NCI-H748 (cell line): ENCODE data around the gene CHRNA4.

ENCODE experiments used
- DNase-seq: peaks from one replicate; lab custom pipeline; 2025; ENCODE audit not compliant: unreplicated experiment; lab: John Stamatoyannopoulos, UW

Gene CHRNA4

DNA sequence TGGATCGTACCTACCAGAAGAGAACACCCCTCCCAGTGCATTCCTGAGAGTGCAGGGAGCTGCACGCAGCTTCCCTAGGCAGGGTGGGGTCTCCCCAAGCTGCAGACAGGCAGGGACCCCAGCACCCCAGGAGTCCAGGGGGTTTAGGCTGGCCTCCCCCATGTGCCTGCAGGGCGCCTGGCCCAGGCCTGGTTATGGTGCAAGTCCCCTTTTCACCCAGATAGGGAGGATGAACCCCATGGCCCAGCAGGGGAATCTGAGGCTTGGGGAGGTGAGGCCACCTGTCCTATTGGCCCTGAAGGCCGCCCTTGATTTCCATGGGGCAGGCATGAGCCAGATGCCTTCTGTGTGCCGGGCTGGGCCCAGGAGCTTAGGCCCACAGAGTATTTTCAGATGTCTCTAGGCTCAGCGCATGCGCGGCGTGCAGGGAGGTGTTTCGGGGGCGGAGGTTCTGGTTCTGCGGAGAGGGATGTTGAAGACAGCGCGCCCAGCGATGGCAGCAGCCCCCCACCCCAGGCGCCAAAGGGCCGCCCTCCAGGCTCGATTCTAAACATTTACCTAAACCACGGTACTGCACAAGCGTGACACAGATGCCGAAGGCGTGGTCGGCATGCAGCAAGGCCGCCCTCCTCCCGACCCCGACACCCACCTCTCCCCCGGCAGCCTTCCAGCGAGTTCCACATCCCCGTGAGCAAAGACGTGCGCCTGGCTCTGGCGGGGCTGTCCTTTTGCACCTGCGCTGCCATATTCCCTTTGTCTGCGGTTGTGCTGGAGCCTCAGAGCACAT is 38.8 kb downstream of the CHRNA4 start:
- DNase-seq = no peak

DNA sequence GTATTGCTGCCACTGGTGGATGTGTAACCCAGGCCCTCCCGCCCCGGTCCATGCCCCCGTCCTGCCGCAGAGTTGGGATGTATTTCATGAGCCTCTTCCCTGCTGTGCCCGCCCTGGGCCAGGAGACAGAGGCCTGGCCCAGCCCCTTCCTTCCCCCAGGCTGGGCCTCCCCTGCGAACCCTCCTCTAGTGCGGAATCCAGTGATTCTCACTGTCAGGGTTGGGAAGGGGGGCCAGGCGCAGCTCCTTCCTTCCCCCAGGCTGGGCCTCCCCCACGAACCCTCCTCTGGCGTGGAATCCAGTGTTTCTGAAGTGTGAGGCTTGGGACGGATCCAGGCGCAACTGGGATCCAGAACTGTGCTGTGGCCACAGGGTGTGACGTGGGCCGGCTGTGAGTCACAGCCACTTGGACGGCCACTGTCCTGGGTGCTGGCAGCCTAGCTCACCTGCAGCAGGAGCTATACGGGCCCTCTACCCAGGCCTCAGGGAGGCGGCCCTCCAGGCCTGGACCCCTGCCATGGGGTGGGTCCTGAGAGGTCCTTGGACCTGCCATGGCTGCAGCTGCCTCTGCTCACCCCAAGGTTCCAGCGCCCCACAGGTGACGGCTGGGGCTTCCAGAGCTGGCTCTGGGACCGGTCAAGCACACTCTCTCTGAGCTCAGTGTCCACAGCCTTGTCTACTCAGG is 39.9 kb downstream of the CHRNA4 start:
- no peak for DNase-seq

DNA sequence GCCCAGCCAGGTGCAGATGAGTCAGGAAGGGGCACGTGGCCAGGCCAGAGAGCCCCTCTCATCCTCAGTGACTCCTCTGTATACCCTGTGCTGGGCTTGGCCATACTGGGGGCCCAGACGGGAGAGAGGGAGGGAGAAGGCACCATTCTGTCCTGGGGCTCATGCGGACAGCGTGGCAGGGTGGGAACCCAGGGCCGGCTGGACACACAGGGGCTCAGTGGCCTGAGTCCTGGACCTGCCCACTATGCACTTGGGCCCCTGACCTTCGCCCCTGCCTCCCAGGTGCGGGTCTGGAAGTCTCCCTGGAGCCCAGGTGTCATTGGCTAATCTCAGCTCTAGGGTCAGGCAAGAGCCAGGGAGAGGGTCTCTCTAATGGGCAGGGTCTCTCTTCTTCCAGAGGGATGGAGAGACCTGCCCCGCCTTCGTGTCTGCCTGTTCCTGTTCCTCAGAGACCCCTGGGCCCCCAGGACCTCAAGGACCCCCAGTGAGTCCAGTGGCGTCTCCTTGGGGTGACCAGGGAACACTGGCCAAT is 40.5 kb downstream of the CHRNA4 start:
- DNase-seq = no peak

DNA sequence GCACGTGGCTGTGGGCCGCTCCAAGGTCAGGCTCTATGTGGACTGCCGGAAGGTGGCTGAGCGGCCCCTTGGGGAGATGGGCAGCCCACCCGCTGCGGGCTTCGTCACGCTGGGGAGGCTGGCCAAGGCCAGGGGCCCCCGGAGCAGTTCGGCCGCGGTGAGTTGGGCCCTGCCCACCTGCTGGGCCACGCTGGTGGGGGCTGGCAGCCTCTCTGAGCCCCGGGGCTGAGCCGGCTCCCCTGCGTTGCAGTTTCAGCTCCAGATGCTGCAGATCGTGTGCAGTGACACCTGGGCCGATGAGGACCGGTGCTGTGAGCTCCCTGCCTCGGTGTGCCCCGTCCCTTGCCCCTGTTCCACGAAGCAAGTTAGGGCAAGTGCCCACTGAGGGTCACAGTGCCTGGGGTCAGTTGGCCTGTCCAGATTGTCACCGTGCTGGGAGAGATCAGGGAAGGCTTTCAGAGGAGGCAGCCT is 41.1 kb downstream of the CHRNA4 start:
- DNase-seq = no peak

DNA sequence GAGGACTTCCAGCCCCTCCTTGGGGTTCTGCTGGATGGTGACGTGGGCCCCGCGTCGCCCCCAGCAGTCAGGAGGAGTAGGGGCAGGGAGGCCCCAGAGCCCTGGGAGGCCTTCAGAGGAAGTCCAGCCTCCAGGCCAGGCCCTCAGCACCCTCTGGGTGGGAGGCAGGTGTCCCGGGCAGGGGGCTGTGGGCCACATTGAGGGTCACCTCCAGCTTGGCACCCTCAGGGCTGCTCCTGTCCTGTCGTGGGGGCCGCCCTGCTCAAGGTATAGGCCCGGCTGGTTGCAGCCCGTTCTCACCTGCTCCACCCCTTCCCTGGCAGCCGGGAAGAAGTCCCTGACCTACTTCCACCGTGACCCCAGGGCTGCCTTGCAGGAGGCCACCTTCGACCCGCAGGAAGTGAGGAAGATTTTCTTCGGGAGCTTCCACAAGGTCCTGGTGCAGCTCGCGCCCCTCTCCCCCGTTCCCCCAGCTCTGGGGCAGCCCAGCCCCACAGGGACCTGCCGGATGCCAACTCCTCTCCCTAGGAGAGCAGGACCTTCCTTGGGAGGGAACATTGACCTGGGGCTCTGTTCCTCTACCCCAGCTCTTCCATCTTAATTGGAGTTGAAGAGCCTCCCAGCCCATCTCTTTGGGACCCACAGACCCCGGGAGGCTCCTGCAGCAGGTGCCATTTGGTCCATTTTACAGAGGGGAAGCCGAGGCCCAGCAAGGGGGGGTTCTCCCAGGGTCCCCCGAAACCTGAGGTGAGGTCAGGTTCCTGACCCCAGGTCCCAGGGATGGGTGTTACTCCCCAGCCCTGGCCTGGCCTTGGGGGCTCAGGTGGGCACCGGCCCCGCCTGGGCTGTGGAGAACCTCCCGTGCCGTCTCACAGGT is 41.7 kb downstream of the CHRNA4 start:
- no peak for DNase-seq

DNA sequence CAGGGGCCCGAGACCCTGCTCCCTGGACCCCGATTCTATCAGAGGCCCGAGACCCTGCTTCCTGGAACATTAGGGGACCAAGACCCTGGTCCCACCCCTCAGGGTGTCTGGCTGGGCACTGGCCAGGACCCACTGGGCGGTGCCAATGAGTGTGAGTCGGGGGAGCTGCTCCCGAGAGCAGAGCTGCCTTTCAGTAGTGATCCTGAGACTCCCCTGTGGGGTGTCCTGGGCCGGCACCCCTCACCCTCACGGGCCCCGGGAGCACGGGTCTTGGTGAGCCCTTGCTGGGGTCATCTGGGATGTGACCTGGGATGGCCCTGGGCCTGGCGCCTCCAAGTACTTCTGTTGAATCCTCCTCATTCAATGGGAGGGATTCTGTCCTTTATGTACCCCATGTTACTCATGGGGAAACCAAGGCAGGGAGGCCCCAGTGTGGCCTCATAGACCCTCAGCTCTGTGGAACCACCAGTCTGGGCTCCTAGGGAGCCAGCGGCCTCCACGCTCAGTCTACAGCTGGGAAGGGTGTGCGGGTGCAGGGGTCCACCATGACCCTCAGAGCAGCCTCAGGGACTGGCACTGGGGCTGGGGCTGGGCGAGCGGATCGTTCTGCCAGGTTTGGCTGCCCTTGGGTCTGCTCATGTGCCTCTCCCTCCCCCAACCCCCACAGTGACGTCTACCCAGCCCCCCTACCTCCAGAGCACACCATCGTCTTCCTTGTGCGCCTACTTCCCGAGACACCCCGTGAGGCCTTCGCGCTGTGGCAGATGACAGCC is 42.6 kb downstream of the CHRNA4 start:
- no peak for DNase-seq

DNA sequence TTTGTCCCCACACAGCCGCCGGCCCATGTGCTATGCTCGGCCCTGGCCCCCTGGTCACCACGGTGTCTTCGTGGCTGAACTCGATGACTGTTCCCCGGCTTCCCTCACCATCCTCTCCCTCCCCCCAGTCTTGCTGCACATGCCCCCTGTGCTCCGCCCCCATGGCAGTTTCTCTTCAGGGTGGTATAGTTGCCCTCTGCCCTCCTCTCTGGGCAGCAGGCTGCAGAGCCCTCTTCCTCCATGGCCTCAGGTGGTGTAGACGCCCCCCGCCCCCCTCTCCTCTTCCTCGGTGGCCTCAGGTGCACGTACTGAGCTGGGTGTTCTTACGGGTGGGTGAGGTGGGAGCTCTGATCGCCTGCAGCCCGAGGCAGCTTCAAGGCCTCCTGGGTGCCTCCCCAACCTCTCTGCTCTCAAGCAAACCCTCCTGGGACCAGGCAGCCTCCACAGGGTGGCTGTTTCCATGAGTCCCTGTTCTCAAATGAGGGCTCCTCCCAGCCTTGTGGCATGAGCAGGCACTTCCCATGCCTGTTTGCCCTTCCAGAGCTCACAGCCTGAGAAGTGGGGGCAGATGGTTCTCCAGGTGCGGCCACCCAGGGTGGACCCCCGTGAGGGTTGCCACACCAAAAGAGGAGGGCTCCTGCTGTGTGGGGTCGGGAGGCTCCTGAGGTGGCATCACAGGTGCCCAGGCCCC is 43.4 kb downstream of the CHRNA4 start:
- no peak for DNase-seq

DNA sequence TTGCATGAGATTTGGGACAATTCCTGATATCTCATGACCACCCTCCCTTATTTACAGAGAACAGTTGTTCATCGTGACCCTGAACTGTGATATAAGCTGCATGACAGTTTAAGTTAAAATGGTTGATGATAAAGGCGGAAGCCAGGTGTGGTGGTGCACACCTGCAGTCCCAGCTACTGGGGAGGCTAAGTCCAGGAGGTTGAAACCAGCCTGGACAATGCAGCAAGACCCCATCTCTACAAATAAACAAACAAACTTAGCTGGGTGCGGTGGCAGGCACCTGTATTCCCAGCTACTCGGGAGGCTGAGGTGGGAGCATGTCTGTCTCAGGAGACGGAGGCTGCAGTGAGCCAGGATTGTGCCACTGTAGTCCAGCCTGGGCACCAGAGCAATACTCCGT is 44.1 kb downstream of the CHRNA4 start:
- DNase-seq = no peak

DNA sequence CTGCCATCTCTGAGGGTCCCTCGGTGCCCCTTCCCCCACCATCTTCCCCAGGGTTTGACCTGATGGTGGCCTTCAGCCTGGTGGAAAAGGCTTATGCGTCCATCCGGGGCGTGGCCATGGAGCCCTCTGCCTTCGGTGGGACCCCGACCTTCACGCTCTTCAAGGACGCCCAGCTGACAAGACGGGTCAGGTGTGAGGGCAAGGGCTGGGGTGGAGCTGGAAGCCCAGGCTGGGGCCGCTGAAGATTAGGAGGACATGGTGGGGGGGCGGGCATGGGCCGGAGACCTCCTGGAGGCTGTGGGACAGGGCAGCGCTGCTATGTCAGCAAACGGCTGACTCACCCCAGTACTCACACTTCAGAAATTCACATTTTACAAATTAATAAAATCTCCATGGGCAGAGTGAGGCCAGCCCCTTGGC is 44.6 kb downstream of the CHRNA4 start:
- DNase-seq = no peak

DNA sequence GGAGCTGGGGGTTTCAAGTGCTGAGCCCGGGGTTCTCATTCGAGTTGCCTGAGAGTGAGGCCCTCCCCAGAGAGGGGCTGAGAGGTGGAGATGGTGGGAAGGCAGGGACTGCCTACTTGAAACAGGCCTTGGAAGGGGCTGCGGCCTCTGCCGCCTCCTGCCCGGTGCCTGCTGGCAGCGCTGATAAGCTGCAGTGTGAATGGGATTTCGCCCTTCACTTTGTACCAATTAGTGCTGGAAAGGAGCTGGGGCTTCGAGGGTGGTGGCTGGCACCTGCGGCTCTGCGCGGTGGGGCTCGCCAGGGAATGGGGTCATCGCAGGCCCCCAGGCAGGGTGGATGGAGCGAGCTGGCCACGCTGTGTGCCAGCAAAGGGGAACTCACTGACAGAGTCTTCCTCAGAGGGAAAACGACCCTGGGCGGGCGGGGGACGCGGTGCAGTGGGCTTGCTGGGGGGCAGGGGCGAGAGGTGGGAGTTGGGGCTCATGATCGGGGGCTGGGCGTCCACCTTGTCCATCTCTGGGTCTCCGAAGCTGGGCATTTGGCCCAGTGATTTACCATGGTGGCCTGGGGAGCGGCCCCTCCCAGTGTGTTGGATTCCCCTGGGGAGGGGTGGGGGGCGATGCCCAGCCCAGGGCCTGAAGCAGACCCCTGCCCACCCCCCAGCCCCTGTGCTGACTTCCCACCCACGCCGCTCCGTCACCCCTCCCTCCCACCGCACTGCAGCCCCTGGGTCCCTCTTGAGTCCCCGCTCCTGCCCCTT is 45.2 kb downstream of the CHRNA4 start:
- DNase-seq = no peak

DNA sequence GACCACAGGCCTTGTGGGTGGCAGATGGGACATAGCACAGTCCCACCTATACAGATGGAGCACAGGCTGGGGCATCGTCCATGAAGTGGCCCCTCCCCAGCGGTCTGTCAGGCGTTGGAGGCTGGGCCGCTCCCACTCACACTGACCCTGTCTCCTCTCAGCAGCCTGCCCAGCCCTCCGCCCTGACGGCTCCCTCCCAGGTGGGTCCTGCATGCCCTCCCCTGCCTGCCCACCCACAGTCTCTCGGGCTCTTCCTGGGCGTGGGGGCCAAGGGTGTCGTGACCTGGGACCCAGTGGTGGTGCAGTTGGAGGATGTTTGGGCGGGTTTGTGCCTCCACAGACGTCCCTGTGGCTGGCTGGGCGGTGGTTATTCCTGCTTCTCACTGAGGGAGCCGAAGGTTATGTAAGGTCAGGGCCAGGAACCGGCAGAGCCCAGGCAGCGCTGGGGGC is 45.9 kb downstream of the CHRNA4 start:
- DNase-seq = no peak

DNA sequence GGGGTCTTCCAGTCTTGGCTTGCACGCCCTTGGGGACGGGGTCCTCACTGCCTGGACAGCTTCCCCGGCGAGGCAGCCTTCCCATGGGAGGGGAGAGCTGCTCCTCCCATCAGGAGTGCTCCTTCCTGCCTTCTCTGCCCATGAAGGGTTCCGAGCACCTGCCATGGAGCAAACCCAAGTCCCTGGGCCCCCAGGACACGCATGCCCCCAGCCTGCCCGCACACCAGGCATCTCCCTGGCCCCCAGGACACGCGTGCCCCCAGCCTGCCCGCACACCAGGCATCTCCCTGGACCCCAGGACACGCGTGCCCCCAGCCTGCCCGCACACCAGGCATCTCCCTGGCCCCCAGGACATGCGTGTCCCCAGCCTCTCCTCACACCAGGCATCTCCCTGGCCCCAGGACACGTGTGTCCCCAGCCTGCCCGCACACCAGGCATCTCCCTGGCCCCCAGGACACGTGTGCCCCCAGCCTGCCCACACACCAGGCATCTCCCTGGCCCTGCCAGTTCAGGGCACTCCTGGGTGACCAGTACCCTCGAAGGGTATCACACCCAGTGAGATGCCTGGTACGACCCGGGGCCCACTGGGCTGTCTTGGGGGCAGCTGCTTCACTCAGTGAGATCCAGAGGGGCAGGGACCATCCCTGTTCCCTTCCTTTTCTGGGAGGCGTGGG is 46.4 kb downstream of the CHRNA4 start:
- no peak for DNase-seq

DNA sequence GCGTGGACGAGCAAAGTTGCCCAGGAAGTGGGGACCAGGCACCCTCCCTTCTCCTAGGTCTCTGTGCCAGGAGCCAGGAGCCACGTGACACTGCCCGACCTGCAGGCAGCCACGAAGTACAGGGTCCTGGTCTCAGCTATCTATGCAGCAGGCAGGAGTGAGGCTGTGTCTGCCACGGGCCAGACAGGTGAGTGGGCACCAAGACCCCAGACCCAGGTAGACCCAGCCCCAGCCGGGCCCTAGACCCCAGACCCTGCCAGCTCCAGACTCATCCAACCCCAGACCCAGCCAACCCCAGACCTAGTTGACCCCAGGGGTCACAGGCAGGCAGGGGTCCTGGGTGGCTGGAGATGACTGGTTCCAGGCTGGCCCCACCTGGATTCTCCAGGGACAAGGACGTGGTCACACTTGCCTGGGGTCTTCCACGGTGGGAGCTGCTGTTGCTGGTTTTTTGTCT is 47.1 kb downstream of the CHRNA4 start:
- DNase-seq = no peak

DNA sequence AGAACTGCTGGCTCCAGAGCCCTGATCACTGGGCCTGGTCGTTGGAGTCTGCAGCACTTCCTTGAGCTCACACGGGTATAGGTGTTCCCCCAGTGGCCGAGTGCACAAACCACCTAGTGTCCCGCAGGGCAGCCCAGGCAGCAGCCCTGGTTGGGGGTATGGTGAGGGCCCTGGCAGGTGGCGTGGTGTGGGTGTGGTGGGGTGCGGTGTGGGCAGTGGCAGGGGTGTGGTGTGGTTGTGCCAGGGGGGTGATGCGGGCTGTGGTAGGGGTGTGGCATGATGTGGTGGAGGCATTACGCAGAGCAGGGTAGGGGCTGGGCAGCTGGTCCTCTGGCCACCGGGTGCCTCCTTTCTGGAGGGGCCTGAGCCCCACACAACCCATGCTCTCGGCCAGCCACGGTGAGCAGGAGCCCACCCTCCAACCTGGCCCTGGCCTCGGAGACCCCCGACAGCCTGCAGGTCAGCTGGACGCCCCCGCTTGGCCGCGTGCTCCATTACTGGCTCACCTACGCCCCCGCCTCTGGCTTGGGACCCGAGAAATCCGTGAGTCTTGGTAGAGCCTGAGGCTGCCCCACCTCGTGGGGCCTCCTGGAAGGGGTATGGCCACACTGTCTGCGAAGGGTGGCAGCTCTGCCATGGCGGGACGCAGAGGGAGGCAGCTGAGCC is 47.7 kb downstream of the CHRNA4 start:
- DNase-seq = no peak

DNA sequence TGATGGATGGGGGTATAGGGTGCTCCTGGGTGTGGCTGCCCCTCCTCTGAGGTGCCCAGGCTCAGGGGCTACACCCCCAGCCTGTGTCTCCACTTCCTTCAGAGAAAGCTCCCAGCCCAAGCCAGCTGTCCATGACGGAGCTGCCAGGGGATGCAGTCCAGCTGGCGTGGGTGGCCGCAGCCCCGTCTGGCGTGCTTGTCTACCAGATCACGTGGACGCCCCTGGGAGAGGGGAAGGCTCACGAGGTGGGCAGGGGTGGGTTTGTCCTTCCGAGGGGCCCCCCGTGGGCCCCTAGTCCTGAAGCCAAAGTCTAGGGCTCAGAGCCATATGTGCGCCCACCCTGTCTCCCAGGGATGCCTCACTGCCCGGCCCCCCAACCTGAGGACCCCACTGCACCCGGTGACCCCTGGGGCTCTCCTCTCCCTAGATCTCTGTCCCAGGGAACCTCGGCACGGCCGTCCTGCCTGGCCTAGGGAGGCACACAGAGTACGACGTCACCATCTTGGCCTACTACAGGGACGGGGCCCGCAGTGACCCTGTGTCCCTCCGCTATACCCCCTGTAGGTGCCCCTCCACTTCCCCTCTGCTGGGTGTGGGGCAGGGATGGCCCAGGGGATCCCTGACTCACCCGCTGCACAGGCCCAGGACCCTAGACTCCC is 48.3 kb downstream of the CHRNA4 start:
- no peak for DNase-seq

DNA sequence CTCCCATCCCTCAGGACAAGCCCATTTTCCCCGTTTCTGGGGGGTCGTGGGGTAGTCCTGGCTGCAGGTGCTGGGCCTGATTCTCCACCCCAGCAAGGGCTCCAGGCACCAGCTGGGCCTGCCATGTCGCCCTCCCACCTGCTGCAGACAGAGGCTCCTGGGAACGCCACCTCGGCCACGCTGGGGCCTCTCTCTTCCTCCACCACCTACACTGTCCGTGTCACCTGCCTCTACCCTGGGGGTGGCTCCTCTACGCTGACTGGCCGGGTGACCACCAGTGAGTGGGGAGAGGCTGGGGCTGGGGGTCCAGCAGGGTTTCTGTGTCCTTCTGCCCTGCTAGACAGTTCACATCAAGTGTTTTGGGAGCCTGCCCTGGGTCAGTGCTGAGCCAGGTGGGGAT is 48.9 kb downstream of the CHRNA4 start:
- no peak for DNase-seq

DNA sequence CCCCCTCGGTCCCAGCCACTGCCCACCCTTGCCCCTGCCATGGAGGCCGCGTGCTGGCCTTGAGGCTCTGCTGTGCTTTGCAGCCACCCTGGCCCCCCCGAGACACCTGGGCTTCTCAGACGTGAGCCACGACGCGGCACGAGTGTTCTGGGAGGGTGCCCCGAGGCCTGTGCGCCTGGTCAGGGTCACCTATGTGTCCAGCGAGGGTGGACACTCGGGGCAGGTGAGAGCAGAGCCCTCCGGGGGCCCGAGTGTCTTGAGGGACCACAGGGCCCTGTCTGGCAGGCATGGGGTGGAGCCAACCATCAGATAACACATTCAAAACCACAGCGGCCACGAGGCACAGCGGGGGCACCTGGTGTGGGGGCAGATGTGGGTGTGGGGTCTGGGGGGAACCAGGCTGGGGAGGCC is 49.3 kb downstream of the CHRNA4 start:
- no peak for DNase-seq
